ENCODE measurements around the gene PTPRZ1. TPM values are rescaled to one million over a fixed set of nuclear protein-coding genes. Genes with fewer than 3 reads are reported as not detected.
A peak's percentile ranks its signal among the peaks of the same experiment; 100 is the strongest.

The PTPRZ1 gene
- total RNA-seq, 1 experiment from 2014 or later = not detected

DNA sequence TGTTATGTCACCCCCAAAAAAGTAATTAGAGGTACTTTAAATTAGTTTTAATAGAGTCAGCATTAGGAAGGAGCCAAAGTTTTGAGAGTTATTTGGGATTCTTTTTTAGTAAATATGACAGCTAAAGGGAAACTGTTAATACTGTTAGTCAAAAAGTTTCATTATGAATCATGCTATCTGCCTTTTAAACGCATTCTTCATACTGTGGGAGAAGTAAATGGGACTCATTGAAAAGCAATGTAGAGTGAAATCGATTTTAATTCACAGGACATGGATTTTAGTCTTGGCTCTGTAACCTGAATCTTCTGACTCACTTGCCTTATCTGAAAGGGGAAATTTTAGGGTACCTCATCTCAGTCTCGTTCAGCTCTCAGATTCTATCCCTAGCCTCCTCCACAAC, 165.9 kb downstream of the PTPRZ1 start:
- no peaks in the 10 kb centered on the region for H3K4me1 ChIP-seq (ENCODE audit: insufficient read depth, low read length)
- no peak overlapping the region for H3K4me2 ChIP-seq (ENCODE audit: low read length)
- H3K9me3 ChIP-seq (ENCODE audit: low read length) = no peaks in the 10 kb centered on the region
- intact Hi-C loops (cut with micrococcal nuclease) = no loop called here
- H3F3A ChIP-seq (ENCODE audit: low read length, unreplicated experiment) = no peaks in the 10 kb centered on the region
- H2AFZ ChIP-seq (ENCODE audit: low read length) = no peak overlapping the region
- TF ChIP-seq EZH2 (IDR thresholded peaks at IDR 0.05; ENCODE audit: low read length, unreplicated experiment) (no peak), EZH2phosphoT487 (IDR thresholded peaks at IDR 0.05; ENCODE audit: borderline replicate concordance, low read length) (no peak)
- TF ChIP-seq, protein P1, sequence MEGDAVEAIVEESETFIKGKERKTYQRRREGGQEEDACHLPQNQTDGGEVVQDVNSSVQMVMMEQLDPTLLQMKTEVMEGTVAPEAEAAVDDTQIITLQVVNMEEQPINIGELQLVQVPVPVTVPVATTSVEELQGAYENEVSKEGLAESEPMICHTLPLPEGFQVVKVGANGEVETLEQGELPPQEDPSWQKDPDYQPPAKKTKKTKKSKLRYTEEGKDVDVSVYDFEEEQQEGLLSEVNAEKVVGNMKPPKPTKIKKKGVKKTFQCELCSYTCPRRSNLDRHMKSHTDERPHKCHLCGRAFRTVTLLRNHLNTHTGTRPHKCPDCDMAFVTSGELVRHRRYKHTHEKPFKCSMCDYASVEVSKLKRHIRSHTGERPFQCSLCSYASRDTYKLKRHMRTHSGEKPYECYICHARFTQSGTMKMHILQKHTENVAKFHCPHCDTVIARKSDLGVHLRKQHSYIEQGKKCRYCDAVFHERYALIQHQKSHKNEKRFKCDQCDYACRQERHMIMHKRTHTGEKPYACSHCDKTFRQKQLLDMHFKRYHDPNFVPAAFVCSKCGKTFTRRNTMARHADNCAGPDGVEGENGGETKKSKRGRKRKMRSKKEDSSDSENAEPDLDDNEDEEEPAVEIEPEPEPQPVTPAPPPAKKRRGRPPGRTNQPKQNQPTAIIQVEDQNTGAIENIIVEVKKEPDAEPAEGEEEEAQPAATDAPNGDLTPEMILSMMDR (conservative IDR thresholded peaks at IDR 0.05; ENCODE audit: low read depth, low read length) = no peak
- no peaks in the 10 kb centered on the region for H3K79me2 ChIP-seq (ENCODE audit: low read length)
- H3K27me3 ChIP-seq (ENCODE audit: low read length) = no peaks in the 10 kb centered on the region
- no peaks in the 10 kb centered on the region for H3K36me3 ChIP-seq (ENCODE audit: low read depth, low read length)
- CTCF ChIA-PET = interaction anchor here (0.6 kb wide), 1 partner anchor 116 kb away, joined by 5 read pairs; no protein-coding TSS in a partner anchor
- POLR2A ChIA-PET (ENCODE audit: unreplicated experiment) = no interaction called here
- no peak overlapping the region for H3K9ac ChIP-seq (ENCODE audit: low read length)
- no peak overlapping the region for H3K4me3 ChIP-seq (ENCODE audit: low read length)
- no peak overlapping the region for H3K27ac ChIP-seq (ENCODE audit: low read length)
- ATAC-seq (no peak), DNase-seq (peak; percentile 14)
- BruUV-seq (replicated peaks) = no TSS peak
- no peaks in the 10 kb centered on the region for H4K20me1 ChIP-seq (ENCODE audit: low read length)
- no peaks in the 10 kb centered on the region for H3K9me2 ChIP-seq (replicated peaks; ENCODE audit: low read length)

DNA sequence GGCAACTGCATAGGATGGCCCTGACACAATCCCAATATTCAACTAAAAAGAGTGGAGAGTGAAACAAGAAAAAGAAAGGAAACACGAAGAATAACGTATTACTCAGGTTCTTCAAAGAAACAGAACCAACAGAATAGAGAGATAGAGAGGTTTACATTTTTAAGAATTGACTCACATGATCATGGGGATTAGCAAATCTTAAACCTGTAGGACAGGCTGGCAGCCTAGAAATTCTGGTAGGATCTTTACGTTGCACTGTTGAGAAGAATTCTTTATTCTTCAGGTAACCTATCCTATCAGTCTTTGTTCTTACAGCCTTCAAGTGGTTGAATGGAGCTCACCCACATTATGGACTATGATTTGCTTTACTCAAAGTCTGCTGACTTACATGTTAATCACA, 167.2 kb downstream of the PTPRZ1 start:
- Histone ChIP-seq H3K27ac (ENCODE audit: low read length) (no peak overlapping the region), H3F3A (ENCODE audit: low read length, unreplicated experiment) (no peaks in the 10 kb centered on the region), H3K4me1 (ENCODE audit: insufficient read depth, low read length) (no peaks in the 10 kb centered on the region), H3K9ac (ENCODE audit: low read length) (no peak overlapping the region), H4K20me1 (ENCODE audit: low read length) (no peaks in the 10 kb centered on the region), H3K9me2 (replicated peaks; ENCODE audit: low read length) (no peaks in the 10 kb centered on the region), H3K4me3 (ENCODE audit: low read length) (no peak overlapping the region), H3K36me3 (ENCODE audit: low read depth, low read length) (no peaks in the 10 kb centered on the region), H2AFZ (ENCODE audit: low read length) (no peak overlapping the region), H3K4me2 (ENCODE audit: low read length) (no peak overlapping the region), H3K9me3 (ENCODE audit: low read length) (no peaks in the 10 kb centered on the region), H3K79me2 (ENCODE audit: low read length) (no peaks in the 10 kb centered on the region), H3K27me3 (ENCODE audit: low read length) (no peaks in the 10 kb centered on the region)
- ChIA-PET POLR2A (ENCODE audit: unreplicated experiment) (no interaction called here), CTCF (no interaction called here)
- ATAC-seq (no peak), DNase-seq (peak; percentile 38)
- BruUV-seq (replicated peaks) = no TSS peak
- intact Hi-C loops (cut with micrococcal nuclease) = no loop called here
- no peak for TF ChIP-seq EZH2phosphoT487 (IDR thresholded peaks at IDR 0.05; ENCODE audit: borderline replicate concordance, low read length)
- no peak for TF ChIP-seq EZH2 (IDR thresholded peaks at IDR 0.05; ENCODE audit: low read length, unreplicated experiment)

DNA sequence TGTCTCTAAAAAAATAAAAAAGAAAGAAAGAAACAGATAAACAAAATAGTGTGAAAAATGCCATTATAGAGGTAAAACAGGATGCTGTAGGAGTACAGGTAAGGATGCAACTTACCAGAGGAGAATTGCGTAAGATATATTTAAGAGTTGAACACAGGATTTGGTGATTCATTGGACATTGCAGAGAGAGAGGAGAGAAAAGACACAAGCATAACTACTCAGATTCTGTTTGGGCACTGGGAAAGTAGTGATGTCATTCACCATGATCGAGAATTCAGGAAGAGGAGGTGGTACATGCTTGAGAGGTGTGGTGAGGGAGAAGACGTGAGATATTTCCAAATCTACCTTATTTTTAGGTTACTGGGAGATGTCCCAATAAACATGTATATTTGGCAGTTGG, 173.4 kb downstream of the PTPRZ1 start:
- Histone ChIP-seq H3F3A (ENCODE audit: low read length, unreplicated experiment) (no peaks in the 10 kb centered on the region), H3K36me3 (ENCODE audit: low read depth, low read length) (no peaks in the 10 kb centered on the region), H3K27ac (ENCODE audit: low read length) (no peak overlapping the region), H3K79me2 (ENCODE audit: low read length) (no peaks in the 10 kb centered on the region), H3K9ac (ENCODE audit: low read length) (no peak overlapping the region), H3K4me3 (ENCODE audit: low read length) (no peak overlapping the region), H3K4me1 (ENCODE audit: insufficient read depth, low read length) (no peaks in the 10 kb centered on the region), H4K20me1 (ENCODE audit: low read length) (no peaks in the 10 kb centered on the region), H3K27me3 (ENCODE audit: low read length) (no peaks in the 10 kb centered on the region), H3K9me2 (replicated peaks; ENCODE audit: low read length) (no peaks in the 10 kb centered on the region), H2AFZ (ENCODE audit: low read length) (no peak overlapping the region), H3K4me2 (ENCODE audit: low read length) (no peak overlapping the region), H3K9me3 (ENCODE audit: low read length) (no peaks in the 10 kb centered on the region)
- POLR2A ChIA-PET (ENCODE audit: unreplicated experiment) = no interaction called here
- DNase-seq (no peak), ATAC-seq (no peak)
- CTCF ChIA-PET = no interaction called here
- TF ChIP-seq, protein P1 (conservative IDR thresholded peaks at IDR 0.05; ENCODE audit: low read depth, low read length) = no peak
- no peak for TF ChIP-seq EZH2phosphoT487 (IDR thresholded peaks at IDR 0.05; ENCODE audit: borderline replicate concordance, low read length)
- TF ChIP-seq EZH2 (IDR thresholded peaks at IDR 0.05; ENCODE audit: low read length, unreplicated experiment) = no peak
- no TSS peak for BruUV-seq (replicated peaks)
- intact Hi-C loops (cut with micrococcal nuclease) = no loop called here
